NCI-H187 treated with DMSO at 0.1 percent for 48 hours (cell line): Measurements from ENCODE around the gene F2R.
"Not testable (repeated sequence)": the region's sequence is repeated elsewhere in the genome, so short reads cannot be mapped to it uniquely, and the experiment has no call there.

Experiments
- DNase-seq: peaks from one replicate; lab custom pipeline; 2025; lab: John Stamatoyannopoulos, UW

The F2R gene

GRCh38 chr5:76757049-76757448 lies 41.1 kb downstream of the F2R start:
- no peak for DNase-seq

DNA sequence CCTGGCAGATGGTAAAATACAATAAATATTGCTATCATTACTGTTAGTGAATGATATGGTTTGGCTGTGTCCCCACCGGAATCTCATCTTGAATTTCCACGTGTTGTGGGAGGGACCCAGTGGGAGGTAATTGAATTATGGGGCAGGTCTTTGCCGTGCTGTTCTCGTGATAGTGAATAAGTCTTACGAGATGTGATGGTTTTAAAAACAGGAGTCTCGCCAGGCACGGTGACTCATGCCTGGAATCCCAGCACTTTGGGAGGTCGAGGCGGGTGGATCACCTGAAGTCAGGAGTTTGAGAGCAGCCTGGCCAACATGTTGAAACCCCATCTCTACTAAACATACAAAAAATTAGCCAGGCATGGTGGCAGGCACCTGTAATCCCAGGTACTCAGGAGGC lies 45.2 kb downstream of the F2R start:
- DNase-seq, result not testable (repeated sequence)

DNA sequence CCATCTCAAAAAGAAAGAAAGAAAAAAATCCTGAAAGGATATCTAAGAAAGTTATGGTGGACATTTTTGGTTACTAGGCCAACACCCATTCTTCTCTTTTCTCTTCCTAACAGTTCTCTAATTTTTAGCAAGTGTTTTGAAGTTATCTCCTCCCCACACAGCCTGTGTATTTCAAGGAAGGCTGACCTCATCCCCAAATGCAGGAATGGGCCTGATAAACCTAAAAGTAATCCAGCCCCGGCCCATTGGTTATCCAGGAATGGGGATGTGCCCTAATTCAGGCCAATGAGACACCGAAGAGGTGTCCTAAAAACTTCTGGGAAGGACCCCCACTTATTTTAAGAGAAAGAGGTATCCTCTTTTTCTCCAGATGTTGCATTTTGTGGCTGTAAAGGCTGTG lies 46.6 kb downstream of the F2R start:
- DNase-seq, result no peak

GRCh38 chr5:76763136-76763535 lies 47.2 kb downstream of the F2R start:
- no peak for DNase-seq

DNA sequence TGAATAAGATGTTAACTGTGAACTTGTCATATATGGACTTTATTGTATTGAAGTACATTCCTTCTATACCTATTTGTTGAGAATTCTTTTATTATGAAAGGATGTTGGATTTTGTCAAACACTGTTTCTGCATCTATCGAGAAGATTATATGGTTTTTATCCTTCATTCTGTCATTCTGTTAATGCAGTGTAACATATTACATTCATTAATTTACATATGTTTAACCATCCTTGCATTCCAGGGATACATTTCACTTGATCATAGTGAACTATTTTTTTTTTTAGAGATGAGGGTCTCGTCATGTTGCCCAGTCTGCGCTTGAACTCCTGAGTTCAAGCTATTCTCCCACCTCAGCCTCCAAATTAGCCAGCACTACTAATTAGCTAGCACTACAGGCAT lies 48.4 kb downstream of the F2R start:
- DNase-seq, result no peak

GRCh38 chr5:76765249-76765648 lies 49.3 kb downstream of the F2R start:
- DNase-seq, result no peak

DNA sequence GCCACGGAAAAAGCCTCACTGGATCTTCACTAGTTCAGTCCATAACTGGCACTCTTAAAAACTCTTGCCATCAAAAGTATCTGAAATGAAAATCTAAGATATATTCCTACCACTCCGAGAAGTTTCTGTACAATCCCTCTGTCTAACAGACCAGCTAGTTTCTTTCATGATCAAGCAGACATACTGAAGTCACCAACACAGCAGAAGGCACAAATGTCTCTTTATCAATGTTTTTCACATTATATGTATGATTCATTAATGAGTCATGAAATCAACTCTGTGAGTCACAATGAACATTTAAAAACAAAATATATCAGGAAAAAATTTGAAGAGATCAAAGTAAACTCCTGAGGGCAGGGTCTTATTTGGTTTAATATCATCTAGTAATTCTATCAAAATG lies 50.8 kb downstream of the F2R start:
- DNase-seq, result no peak

GRCh38 chr5:76771041-76771440 lies 55.1 kb downstream of the F2R start:
- not testable (repeated sequence) for DNase-seq

DNA sequence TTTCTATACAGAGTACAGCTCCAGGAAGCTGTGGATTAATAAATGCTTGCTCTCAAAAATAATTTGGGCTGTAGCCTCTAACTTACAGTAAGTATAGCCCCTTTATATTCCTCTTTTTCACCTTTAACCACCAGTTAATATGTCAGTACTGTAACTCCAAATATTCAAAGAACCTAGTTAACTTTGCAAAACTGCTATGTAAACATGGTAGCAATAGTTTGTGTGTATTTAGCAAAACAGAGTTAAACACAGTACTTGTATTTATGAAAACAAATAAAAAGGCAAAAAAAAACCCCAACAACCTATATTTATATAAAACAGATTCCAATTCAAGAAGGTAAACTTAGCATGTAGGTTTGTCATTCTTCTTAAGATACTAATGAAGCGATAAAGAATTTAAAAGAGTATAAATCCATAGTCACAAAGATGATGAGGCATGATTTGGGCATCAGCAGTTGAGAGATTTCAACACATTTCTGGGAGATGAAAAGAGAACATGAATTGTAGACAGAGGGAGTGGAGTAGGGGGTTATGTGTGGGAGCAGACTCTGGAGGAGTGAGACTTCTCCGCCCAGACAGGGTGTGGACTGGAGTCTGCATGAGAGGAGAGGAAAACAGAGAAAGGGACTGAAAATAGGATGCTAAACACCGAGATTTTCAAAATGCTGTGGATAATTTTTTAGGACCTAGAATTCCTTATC lies 55.9 kb downstream of the F2R start:
- no peak for DNase-seq

DNA sequence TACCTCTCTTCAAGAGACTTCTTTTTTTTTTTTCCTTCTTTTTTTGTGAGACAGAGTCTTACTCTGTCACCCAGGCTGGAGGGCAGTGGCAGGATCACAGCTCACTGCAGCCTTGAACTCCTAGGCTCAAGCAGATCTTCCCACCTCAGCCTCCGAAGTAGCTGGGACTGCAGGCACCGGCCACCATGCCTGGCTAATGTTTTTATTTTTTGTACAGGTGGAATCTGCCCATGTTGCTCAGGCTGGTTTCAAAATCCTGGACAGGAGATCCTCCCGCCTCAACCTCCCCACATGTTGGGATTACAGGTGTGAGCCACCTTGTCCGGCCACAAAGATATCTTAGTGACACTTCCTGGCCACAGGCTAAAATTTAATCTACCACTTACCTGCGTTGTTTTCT lies 60.0 kb downstream of the F2R start:
- no peak for DNase-seq

- no peak for DNase-seq
Observed at GRCh38 chr5:76776391-76776790, 60.5 kb downstream of the F2R start.

- not testable (repeated sequence) for DNase-seq
Observed at GRCh38 chr5:76780616-76781015, 64.7 kb downstream of the F2R start.

- DNase-seq, result no peak
Observed at GRCh38 chr5:76781775-76782174, 65.8 kb downstream of the F2R start.

- no peak for DNase-seq
Observed at GRCh38 chr5:76782444-76782843, 66.5 kb downstream of the F2R start.
